Prostate gland (tissue), 2 donors: Measurements from ENCODE around the gene ACTL10.

Experiments
- CTCF ChIP-seq, 4 experiments: fragments of 200-600 bp in 2 of 4; fragments of 450-650 bp in 2 of 4; sonication (generic) in 2 of 4; IDR thresholded peaks; 1 replicate in 3 of 4; 2 replicates in 1 of 4; pipeline ENCODE4 v1.5.1; 2016 to 2019; ENCODE audit warnings: antibody characterized with exemption in 4 of 4, mild to moderate bottlenecking in 2 of 4, moderate library complexity in 2 of 4
- POLR2AphosphoS5 ChIP-seq: sonication (generic); formaldehyde crosslinking; IDR thresholded peaks from one replicate; pipeline ENCODE4 v1.6.1; 2017; ENCODE audit warnings: antibody characterized with exemption

GRCh38 chr20:33709398-33709797 is 42.7 kb downstream of the ACTL10 start:
- no peak for TF ChIP-seq CTCF (IDR thresholded peaks at IDR 0.05)
- no peak for TF ChIP-seq POLR2AphosphoS5
